ENCODE results near the gene C16orf89. TPM values are rescaled to one million over a fixed set of nuclear protein-coding genes. Genes with fewer than 3 reads are reported as not detected.
A peak's percentile ranks its signal among the peaks of the same experiment; 100 is the strongest.

Gene C16orf89
- total RNA-seq, 2 experiments from 2014 or later = not detected

DNA sequence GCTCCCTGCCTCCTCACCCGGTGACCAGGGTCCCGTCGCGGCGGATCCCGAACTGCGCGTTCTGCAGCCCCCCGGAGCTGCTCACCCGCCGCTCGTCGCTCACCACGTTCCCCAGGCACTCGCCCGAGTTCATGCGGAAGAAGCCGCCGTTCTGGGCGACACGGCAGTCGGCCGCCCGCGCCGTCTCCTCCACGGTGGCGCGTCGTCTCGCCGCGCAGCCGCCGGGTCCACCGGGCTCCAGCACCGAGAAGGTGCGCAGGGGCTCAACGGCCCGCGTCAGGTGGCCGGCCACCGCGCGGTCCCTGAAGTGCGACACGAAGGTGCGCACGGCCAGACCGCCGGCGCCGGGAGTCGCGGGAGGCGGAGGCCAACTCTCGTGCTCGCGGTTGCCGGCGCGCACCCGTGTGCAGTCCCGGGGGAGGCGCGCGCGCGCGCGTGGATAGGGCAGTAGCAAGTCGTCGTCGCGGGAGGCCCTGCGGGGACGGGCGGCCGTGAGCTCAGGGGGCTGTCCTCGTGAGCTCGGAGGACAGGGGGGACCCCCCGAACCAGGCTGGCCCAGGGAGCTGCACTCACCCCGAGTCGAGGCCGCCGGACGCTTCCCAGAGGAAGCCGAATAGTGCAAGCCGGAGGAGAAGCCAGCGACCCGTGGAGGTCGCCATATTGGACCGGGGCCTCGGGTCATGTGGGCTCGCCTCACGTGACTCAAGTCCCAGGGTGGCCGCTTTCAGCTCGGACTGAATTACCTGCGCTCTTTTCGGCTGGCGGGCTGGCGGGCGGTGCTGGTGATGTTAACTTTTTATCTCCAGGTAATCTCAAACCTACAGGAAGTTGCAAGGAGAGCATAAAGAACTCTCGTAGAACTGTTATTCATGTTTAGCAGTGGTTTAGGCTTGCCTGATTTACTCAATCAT lies 32.2 kb downstream of the C16orf89 start, which contains the start of gene NAGPA:
NAGPA (minus strand) TSS at position 680 of the 911 bp plus-strand sequence; CDS start at position 659, 21 bp downstream.
- peaks cover 19% of the 10 kb centered on the region for H3K4me1 ChIP-seq (ENCODE audit: insufficient read depth, low read length)
- peak within 1 kb of the TSS; percentile 39 to 68 for H3K27ac ChIP-seq (ENCODE audit: low read depth in 1 of 2, low read length in 2 of 2)
- peaks cover 20% of the 10 kb centered on the region for H3K4me1 Mint-ChIP-seq (ENCODE audit: low read depth)
- no peaks in the 10 kb centered on the region for H3K27me3 ChIP-seq (ENCODE audit: control insufficient read depth in 1 of 2, insufficient read depth in 2 of 2, low read length in 2 of 2)
- peaks cover 14% of the 10 kb centered on the region for H3K36me3 Mint-ChIP-seq (ENCODE audit: low read depth)
- POLR2A ChIA-PET = interaction anchor here (0.7 to 3.0 kb wide), 10 partner anchors 38 to 780 kb away, joined by 3 to 25 read pairs (median 4); partner anchors contain the start of genes ALG1, ANKS3, DNAAF8 and EEF2KMT
- H3K4me3 Mint-ChIP-seq = peak within 1 kb of the TSS; percentile 86
- ATAC-seq (ENCODE audit: poor library complexity) (peak; percentile 90), DNase-seq (peak; percentile 72 to 90 (median 80))
- peak within 1 kb of the TSS; percentile 73 for H3K4me3 ChIP-seq (ENCODE audit: low read length)
- no peak for TF ChIP-seq CTCF (IDR thresholded peaks at IDR 0.05)
- intact Hi-C loops (cut with DNase I, micrococcal nuclease) = loop anchor here (1.0 to 10.0 kb wide), 6 partner anchors 38 to 339 kb away; partner anchors contain the start of genes ALG1 (in 1 of the 2), ANKS3 (in 1 of the 2), DNAAF8 (in 1 of the 2) and GLYR1 (in 1 of the 2)
- CTCF ChIA-PET = interaction anchor here (1.2 to 1.3 kb wide), 2 partner anchors 51 to 59 kb away, joined by 4 to 5 read pairs; no protein-coding TSS in a partner anchor
- H3K36me3 ChIP-seq (ENCODE audit: insufficient read depth, low read length) = peaks cover 11% of the 10 kb centered on the region
- H3K27me3 Mint-ChIP-seq = no peaks in the 10 kb centered on the region
- no peaks in the 10 kb centered on the region for H3K9me3 ChIP-seq (ENCODE audit: control insufficient read depth in 1 of 2, insufficient read depth in 1 of 2, low read length in 2 of 2)
- H3K27ac Mint-ChIP-seq = peak within 1 kb of the TSS; percentile 84
- H3K9me3 Mint-ChIP-seq = no peaks in the 10 kb centered on the region

DNA sequence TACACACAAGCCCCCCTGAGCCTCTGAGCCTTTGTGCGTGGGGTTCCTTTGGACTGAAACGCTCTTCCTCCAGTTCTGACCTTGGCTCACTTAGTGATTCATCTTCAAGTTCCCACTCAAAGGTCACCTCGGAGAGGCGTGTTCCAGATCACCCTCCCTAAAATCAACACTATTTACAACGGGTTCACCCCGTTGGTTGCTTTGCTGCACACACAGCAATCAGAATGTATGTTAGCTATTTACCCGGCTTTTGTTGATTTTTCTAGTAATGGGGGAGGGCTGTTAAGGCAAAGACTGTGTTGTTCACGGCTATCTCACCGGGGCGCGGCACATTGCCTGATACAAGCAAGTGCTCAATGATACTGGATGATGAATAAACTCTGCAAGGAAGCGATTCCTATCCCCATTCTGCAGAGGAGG lies 33.0 kb downstream of the C16orf89 start:
- Mint-ChIP-seq H3K4me3 (peak overlapping the region; percentile 81), H3K4me1 (ENCODE audit: low read depth) (peaks cover 20% of the 10 kb centered on the region), H3K9me3 (no peaks in the 10 kb centered on the region), H3K36me3 (ENCODE audit: low read depth) (peaks cover 20% of the 10 kb centered on the region), H3K27me3 (no peaks in the 10 kb centered on the region), H3K27ac (peak overlapping the region; percentile 68)
- intact Hi-C loops (cut with DNase I, micrococcal nuclease) = loop anchor here in 1 of 2 experiments (1.0 to 10.0 kb wide), 5 partner anchors 39 to 338 kb away; partner anchors contain the start of genes ALG1, ANKS3, DNAAF8 and GLYR1
- CTCF ChIA-PET = no interaction called here
- POLR2A ChIA-PET = interaction anchor here (1.0 to 3.0 kb wide), 4 partner anchors 39 to 298 kb away, joined by 3 to 25 read pairs (median 9); partner anchors contain the start of genes ALG1, DNAAF8, EEF2KMT and SEC14L5
- peak overlapping the region; percentile 73 for H3K4me3 ChIP-seq (ENCODE audit: low read length)
- peak in 1 of 14 experiments; percentile 10 for DNase-seq
- peaks cover 13% of the 10 kb centered on the region for H3K36me3 ChIP-seq (ENCODE audit: insufficient read depth, low read length)
- no peak for ATAC-seq (ENCODE audit: poor library complexity)
- H3K27ac ChIP-seq (ENCODE audit: low read depth in 1 of 2, low read length in 2 of 2) = no peak overlapping the region
- TF ChIP-seq CTCF (IDR thresholded peaks at IDR 0.05) = no peak
- H3K9me3 ChIP-seq (ENCODE audit: control insufficient read depth in 1 of 2, insufficient read depth in 1 of 2, low read length in 2 of 2) = no peaks in the 10 kb centered on the region
- no peaks in the 10 kb centered on the region for H3K27me3 ChIP-seq (ENCODE audit: control insufficient read depth in 1 of 2, insufficient read depth in 2 of 2, low read length in 2 of 2)
- peaks cover 19% of the 10 kb centered on the region for H3K4me1 ChIP-seq (ENCODE audit: insufficient read depth, low read length)

GRCh38 chr16:5031601-5032000 lies 34.2 kb downstream of the C16orf89 start:
- TF ChIP-seq CTCF (IDR thresholded peaks at IDR 0.05) = no peak
- Mint-ChIP-seq H3K36me3 (ENCODE audit: low read depth) (peaks cover 29% of the 10 kb centered on the region), H3K27ac (peak overlapping the region; percentile 40), H3K9me3 (no peaks in the 10 kb centered on the region), H3K4me1 (ENCODE audit: low read depth) (peaks cover 20% of the 10 kb centered on the region), H3K4me3 (peak overlapping the region; percentile 81), H3K27me3 (no peaks in the 10 kb centered on the region)
- H3K9me3 ChIP-seq (ENCODE audit: control insufficient read depth in 1 of 2, insufficient read depth in 1 of 2, low read length in 2 of 2) = no peaks in the 10 kb centered on the region
- H3K4me3 ChIP-seq (ENCODE audit: low read length) = no peak overlapping the region
- no peak overlapping the region for H3K27ac ChIP-seq (ENCODE audit: low read depth in 1 of 2, low read length in 2 of 2)
- no peaks in the 10 kb centered on the region for H3K27me3 ChIP-seq (ENCODE audit: control insufficient read depth in 1 of 2, insufficient read depth in 2 of 2, low read length in 2 of 2)
- DNase-seq (no peak), ATAC-seq (ENCODE audit: poor library complexity) (no peak)
- ChIA-PET CTCF (interaction anchor here (1.7 kb wide), 1 partner anchor 53 kb away, joined by 4 read pairs; no protein-coding TSS in a partner anchor), POLR2A (no interaction called here)
- H3K4me1 ChIP-seq (ENCODE audit: insufficient read depth, low read length) = peaks cover 19% of the 10 kb centered on the region
- peaks cover 20% of the 10 kb centered on the region for H3K36me3 ChIP-seq (ENCODE audit: insufficient read depth, low read length)
- intact Hi-C loops (cut with DNase I, micrococcal nuclease) = loop anchor here in 1 of 2 experiments (5.0 to 10.0 kb wide), 4 partner anchors 61 to 337 kb away; partner anchors contain the start of genes ANKS3, DNAAF8, GLYR1 and NUDT16L1
